KG1 (cell line): Measurements from ENCODE around the gene FEZ2.

Experiments used
- DNase-seq: peaks from one replicate; lab custom pipeline; 2025; lab: John Stamatoyannopoulos, UW

The FEZ2 gene

GRCh38 chr2:36587101-36587500, 10.9 kb downstream of the FEZ2 start:
- no peak for DNase-seq

- no peak for DNase-seq
Measured at GRCh38 chr2:36586672-36587071, 11.3 kb downstream of the FEZ2 start.

GRCh38 chr2:36584148-36584794, 13.7 kb downstream of the FEZ2 start:
- no peak for DNase-seq

- DNase-seq, result no peak
Measured at GRCh38 chr2:36582951-36583350, 15.0 kb downstream of the FEZ2 start.

- DNase-seq, result no peak
Measured at GRCh38 chr2:36582538-36582937, 15.4 kb downstream of the FEZ2 start.

- no peak for DNase-seq
Measured at GRCh38 chr2:36579297-36579664, 18.7 kb downstream of the FEZ2 start.

GRCh38 chr2:36578343-36579296, 19.3 kb downstream of the FEZ2 start:
- DNase-seq, result no peak

GRCh38 chr2:36577884-36578283, 20.1 kb downstream of the FEZ2 start:
- no peak for DNase-seq

GRCh38 chr2:36574560-36574959, 23.4 kb downstream of the FEZ2 start:
- DNase-seq, result no peak

- DNase-seq, result no peak
Measured at GRCh38 chr2:36573165-36573564, 24.8 kb downstream of the FEZ2 start.

GRCh38 chr2:36572719-36573059, 25.3 kb downstream of the FEZ2 start:
- no peak for DNase-seq

GRCh38 chr2:36572054-36572718, 25.8 kb downstream of the FEZ2 start:
- DNase-seq, result no peak

GRCh38 chr2:36570416-36570815, 27.6 kb downstream of the FEZ2 start:
- no peak for DNase-seq

GRCh38 chr2:36569267-36569856, 28.6 kb downstream of the FEZ2 start:
- no peak for DNase-seq

GRCh38 chr2:36568516-36569246, 29.3 kb downstream of the FEZ2 start:
- no peak for DNase-seq

- no peak for DNase-seq
Measured at GRCh38 chr2:36567711-36568408, 30.1 kb downstream of the FEZ2 start.

GRCh38 chr2:36566887-36567286, 31.1 kb downstream of the FEZ2 start:
- no peak for DNase-seq

GRCh38 chr2:36565712-36566111, 32.3 kb downstream of the FEZ2 start:
- no peak for DNase-seq

GRCh38 chr2:36564377-36564930, 33.5 kb downstream of the FEZ2 start:
- no peak for DNase-seq

GRCh38 chr2:36562973-36563532, 34.9 kb downstream of the FEZ2 start:
- no peak for DNase-seq

- no peak for DNase-seq
Measured at GRCh38 chr2:36562240-36562639, 35.7 kb downstream of the FEZ2 start.
